ENCODE results near the gene HHLA2.

Gene HHLA2

GRCh38 chr3:108380128-108380795, 83.9 kb downstream of the HHLA2 start:
- H3K4me1 ChIP-seq (ENCODE audit: insufficient read depth, poor library complexity, severe bottlenecking): no peaks in the 10 kb centered on the region
- no peaks in the 10 kb centered on the region for H3K9me3 ChIP-seq (ENCODE audit: severe bottlenecking)
- H3K36me3 ChIP-seq (ENCODE audit: low read depth): no peaks in the 10 kb centered on the region
- DNase-seq (ENCODE audit: low spot score): no peak
- ATAC-seq (ENCODE audit: low read depth): no peak
- no peak overlapping the region for H3K4me3 ChIP-seq (ENCODE audit: severe bottlenecking)
- no peak for TF ChIP-seq CTCF (IDR thresholded peaks at IDR 0.05; ENCODE audit: poor library complexity, severe bottlenecking)
- no peaks in the 10 kb centered on the region for H3K27me3 ChIP-seq (ENCODE audit: insufficient read depth, poor library complexity, severe bottlenecking)
- no peak overlapping the region for H3K27ac ChIP-seq (ENCODE audit: poor library complexity, severe bottlenecking)

- TF ChIP-seq CTCF (IDR thresholded peaks at IDR 0.05; ENCODE audit: poor library complexity, severe bottlenecking): no peak
- Histone ChIP-seq H3K27ac (ENCODE audit: poor library complexity, severe bottlenecking) (no peak overlapping the region), H3K27me3 (ENCODE audit: insufficient read depth, poor library complexity, severe bottlenecking) (no peaks in the 10 kb centered on the region), H3K9me3 (ENCODE audit: severe bottlenecking) (no peaks in the 10 kb centered on the region), H3K4me3 (ENCODE audit: severe bottlenecking) (no peak overlapping the region), H3K36me3 (ENCODE audit: low read depth) (no peaks in the 10 kb centered on the region), H3K4me1 (ENCODE audit: insufficient read depth, poor library complexity, severe bottlenecking) (no peaks in the 10 kb centered on the region)
- ATAC-seq (ENCODE audit: low read depth) (no peak), DNase-seq (ENCODE audit: low spot score) (no peak)
Observed at GRCh38 chr3:108381529-108382140, 85.3 kb downstream of the HHLA2 start.

GRCh38 chr3:108383306-108383705, 87.0 kb downstream of the HHLA2 start:
- TF ChIP-seq CTCF (IDR thresholded peaks at IDR 0.05; ENCODE audit: poor library complexity, severe bottlenecking): no peak
- Histone ChIP-seq H3K27me3 (ENCODE audit: insufficient read depth, poor library complexity, severe bottlenecking) (no peaks in the 10 kb centered on the region), H3K9me3 (ENCODE audit: severe bottlenecking) (no peaks in the 10 kb centered on the region), H3K36me3 (ENCODE audit: low read depth) (no peaks in the 10 kb centered on the region), H3K4me3 (ENCODE audit: severe bottlenecking) (no peak overlapping the region), H3K27ac (ENCODE audit: poor library complexity, severe bottlenecking) (no peak overlapping the region), H3K4me1 (ENCODE audit: insufficient read depth, poor library complexity, severe bottlenecking) (no peaks in the 10 kb centered on the region)
- DNase-seq (ENCODE audit: low spot score): no peak
- ATAC-seq (ENCODE audit: low read depth): no peak

GRCh38 chr3:108387063-108387462, 90.7 kb downstream of the HHLA2 start:
- no peaks in the 10 kb centered on the region for H3K9me3 ChIP-seq (ENCODE audit: severe bottlenecking)
- H3K27ac ChIP-seq (ENCODE audit: poor library complexity, severe bottlenecking): no peak overlapping the region
- no peak for ATAC-seq (ENCODE audit: low read depth)

More at GRCh38 chr3:108387063-108387462, 90.7 kb downstream of the HHLA2 start:
- Histone ChIP-seq H3K4me3 (ENCODE audit: severe bottlenecking) (no peak overlapping the region), H3K36me3 (ENCODE audit: low read depth) (no peaks in the 10 kb centered on the region), H3K27me3 (ENCODE audit: insufficient read depth, poor library complexity, severe bottlenecking) (no peaks in the 10 kb centered on the region), H3K4me1 (ENCODE audit: insufficient read depth, poor library complexity, severe bottlenecking) (no peaks in the 10 kb centered on the region)
- DNase-seq (ENCODE audit: low spot score): no peak
- TF ChIP-seq CTCF (IDR thresholded peaks at IDR 0.05; ENCODE audit: poor library complexity, severe bottlenecking): no peak
